HEK293 (cell line): ENCODE measurements around the gene ODF2.

Source experiments
- CTCF ChIP-seq: fragments of 450-650 bp; formaldehyde crosslinking; IDR thresholded peaks from 2 replicates; pipeline ENCODE4 v1.5.1; 2016; ENCODE audit warnings: missing biosample characterization, missing genetic modification characterization
- ZFHX2 ChIP-seq: fragments of 450-650 bp; formaldehyde crosslinking; conservative IDR thresholded peaks from 2 replicates; pipeline ENCODE4 v1.5.1; 2016; ENCODE audit warnings: missing biosample characterization, missing genetic modification characterization
- ZNF501 ChIP-seq: fragments of 450-650 bp; formaldehyde crosslinking; IDR thresholded peaks from 2 replicates; pipeline ENCODE4 v1.5.1; 2016; ENCODE audit warnings: missing biosample characterization, missing genetic modification characterization
- ZNF664 ChIP-seq: fragments of 450-650 bp; formaldehyde crosslinking; IDR thresholded peaks from 2 replicates; pipeline ENCODE4 v1.5.1; 2016; ENCODE audit warnings: missing biosample characterization, missing genetic modification characterization
- ZNF785 ChIP-seq: fragments of 450-650 bp; formaldehyde crosslinking; IDR thresholded peaks from 2 replicates; pipeline ENCODE4 v1.5.1; 2016; ENCODE audit warnings: missing biosample characterization, missing genetic modification characterization
- TF ChIP-seq, protein P1 (sequence below): fragments of 450-650 bp; formaldehyde crosslinking; IDR thresholded peaks from 2 replicates; pipeline ENCODE4 v1.5.1; 2017; ENCODE audit warnings: missing biosample characterization, missing genetic modification characterization

- TF ChIP-seq ZFHX2 (tag by site-specific recombination) (no peak), ZNF664 (tag by site-specific recombination) (no peak), CTCF (no peak), ZNF501 (no peak), ZNF785 (no peak)
- TF ChIP-seq, protein P1, sequence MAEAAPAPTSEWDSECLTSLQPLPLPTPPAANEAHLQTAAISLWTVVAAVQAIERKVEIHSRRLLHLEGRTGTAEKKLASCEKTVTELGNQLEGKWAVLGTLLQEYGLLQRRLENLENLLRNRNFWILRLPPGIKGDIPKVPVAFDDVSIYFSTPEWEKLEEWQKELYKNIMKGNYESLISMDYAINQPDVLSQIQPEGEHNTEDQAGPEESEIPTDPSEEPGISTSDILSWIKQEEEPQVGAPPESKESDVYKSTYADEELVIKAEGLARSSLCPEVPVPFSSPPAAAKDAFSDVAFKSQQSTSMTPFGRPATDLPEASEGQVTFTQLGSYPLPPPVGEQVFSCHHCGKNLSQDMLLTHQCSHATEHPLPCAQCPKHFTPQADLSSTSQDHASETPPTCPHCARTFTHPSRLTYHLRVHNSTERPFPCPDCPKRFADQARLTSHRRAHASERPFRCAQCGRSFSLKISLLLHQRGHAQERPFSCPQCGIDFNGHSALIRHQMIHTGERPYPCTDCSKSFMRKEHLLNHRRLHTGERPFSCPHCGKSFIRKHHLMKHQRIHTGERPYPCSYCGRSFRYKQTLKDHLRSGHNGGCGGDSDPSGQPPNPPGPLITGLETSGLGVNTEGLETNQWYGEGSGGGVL (tag by site-specific recombination), result no peak
Observed at GRCh38 chr9:128498911-128499310, 43.1 kb downstream of the ODF2 start.
